Fibroblast of lung (primary cell): ENCODE data around the gene ODF2.

Experiments
- CTCF ChIP-seq, 2 donors: IDR thresholded peaks in 1 of 2; conservative IDR thresholded peaks in 1 of 2; 1 replicate in 1 of 2; 2 replicates in 1 of 2; pipeline ENCODE4 v1.5.1; 2011 to 2012; ENCODE audit warnings: low read length in 2 of 2, control low read depth in 1 of 2, inconsistent platforms in 1 of 2, low read depth in 1 of 2, mild to moderate bottlenecking in 1 of 2
- EZH2 ChIP-seq: IDR thresholded peaks from 2 replicates; pipeline ENCODE4 v1.5.1; 2012; ENCODE audit warnings: low read length, control low read depth, mild to moderate bottlenecking; ENCODE audit errors: missing control alignments

DNA sequence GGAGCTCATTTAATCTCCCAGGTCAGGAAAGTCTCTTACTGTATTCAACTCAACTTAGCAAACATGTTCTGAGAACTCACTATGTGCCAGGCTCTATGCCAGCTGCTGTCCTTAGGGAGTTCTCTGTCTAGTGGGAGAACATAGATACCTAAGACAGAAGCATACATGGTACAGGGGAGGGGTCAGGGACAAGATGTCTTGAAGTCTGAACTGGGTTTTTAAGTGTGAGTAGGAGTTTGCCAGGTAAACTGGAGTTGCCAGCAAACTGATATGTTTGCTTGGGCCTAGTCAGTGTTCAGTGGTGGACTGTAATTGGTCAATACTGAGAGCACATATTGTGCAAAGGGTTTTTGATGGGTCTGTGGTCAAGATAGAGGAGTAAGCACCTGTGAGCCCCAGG, 30.4 kb downstream of the ODF2 start:
- TF ChIP-seq CTCF (conservative IDR thresholded peaks at IDR 0.05 in 1 of 2, IDR thresholded peaks at IDR 0.05 in 1 of 2; ENCODE audit: low read depth in 1 of 2, low read length in 2 of 2) (no peak), EZH2 (no peak)
